HCT116 (cell line): Measurements from ENCODE around the gene RUVBL1. TPM values are rescaled to one million over a fixed set of nuclear protein-coding genes. Genes with fewer than 3 reads are reported as not detected.

ENCODE experiments used
- ATAC-seq: fragments of 200-7000 bp; cut with Tn5 transposase; 2 replicates; pipeline ENCODE4 v1.9.1; 2020; ENCODE audit warnings: mild to moderate bottlenecking, moderate library complexity
- BruUV-seq: library from RNA; stranded (reverse); fragments of 400-500 nt; replicated peaks from 2 replicates; lab custom pipeline; 2021; lab: Mats Ljungman, UMichigan
- CTCF ChIA-PET: fragments of 300-600 bp; sonication (Branson Sonifier 250); formaldehyde crosslinking; loops from one replicate; lab custom pipeline; 2021; ENCODE audit warnings: antibody characterized with exemption; lab: Charles Lee
- POLR2A ChIA-PET: fragments of 300-600, 350-600 bp; sonication (Branson Sonifier 250); formaldehyde crosslinking; loops from one replicate; lab custom pipeline; 2021; ENCODE audit warnings: antibody characterized with exemption; lab: Charles Lee
- RAD21 ChIA-PET, 2 experiments: fragments of 300-600 bp; sonication (Branson Sonifier 250); formaldehyde crosslinking; loops; one replicate each; lab custom pipeline; 2023; ENCODE audit warnings: low total read pairs in 2 of 2; ENCODE audit not compliant: uncharacterized antibody in 2 of 2, unreplicated experiment in 2 of 2, low non-redundant PET in 1 of 2; lab: Charles Lee
- DNase-seq: peaks from one replicate; pipeline ENCODE4 v3.0.0-alpha.2; 2010; ENCODE audit warnings: low read depth, low spot score
- H2AFZ ChIP-seq: fragments of 200-600 bp; shearing (Covaris generic), sonication (generic); 2 replicates; pipeline ENCODE4 v1.6.1; 2017; ENCODE audit warnings: low read depth, mixed run types, mixed read lengths, antibody characterized with exemption, low read length; ENCODE audit not compliant: poor library complexity, severe bottlenecking
- H3K27ac ChIP-seq: 2 replicates; pipeline ENCODE4 v1.5.1; 2012; ENCODE audit warnings: low read depth, low read length
- H3K27me3 ChIP-seq: fragments of 200-600 bp; sonication (generic); 2 replicates; pipeline ENCODE4 v1.6.1; 2016; ENCODE audit warnings: mixed run types, low read length, mixed read lengths; ENCODE audit not compliant: insufficient read depth
- H3K36me3 ChIP-seq, 2 experiments: fragments of 200-500 bp in 1 of 2; fragments of 200-600 bp in 1 of 2; sonication (Bioruptor generic) in 1 of 2; sonication (generic) in 1 of 2; 2 replicates each; pipeline versions ENCODE4 v1.5.1 to v1.6.1; 2014 to 2016; ENCODE audit warnings: low read length in 2 of 2, inconsistent platforms in 1 of 2, mixed read lengths in 1 of 2, mixed run types in 1 of 2; ENCODE audit not compliant: insufficient read depth in 2 of 2, control insufficient read depth in 1 of 2
- H3K4me1 ChIP-seq, 2 experiments: fragments of 200-600 bp in 1 of 2; sonication (generic) in 1 of 2; 2 replicates each; pipeline versions ENCODE4 v1.5.1 to v1.6.1; 2012 to 2017; ENCODE audit warnings: low read length in 2 of 2, inconsistent platforms in 1 of 2, mild to moderate bottlenecking in 1 of 2, mixed read lengths in 1 of 2, mixed run types in 1 of 2, moderate library complexity in 1 of 2; ENCODE audit not compliant: insufficient read depth in 2 of 2, control insufficient read depth in 1 of 2
- H3K4me2 ChIP-seq: fragments of 200-600 bp; sonication (generic); 2 replicates; pipeline ENCODE4 v1.6.1; 2017; ENCODE audit warnings: mixed run types, low read length, mixed read lengths
- H3K4me3 ChIP-seq, 2 experiments: fragments of 200-600 bp in 1 of 2; sonication (generic) in 1 of 2; replicated peaks in 1 of 2; 2 replicates each; pipeline ENCODE4 v1.5.1; 2011 to 2016; ENCODE audit warnings: low read length in 2 of 2, control low read depth in 1 of 2, low read depth in 1 of 2, mild to moderate bottlenecking in 1 of 2, mixed read lengths in 1 of 2, mixed run types in 1 of 2
- H3K79me2 ChIP-seq: fragments of 200-600 bp; sonication (generic); 2 replicates; pipeline ENCODE4 v1.6.1; 2017; ENCODE audit warnings: mild to moderate bottlenecking, mixed run types, low read length, moderate library complexity, mixed read lengths; ENCODE audit not compliant: insufficient read depth
- H3K9ac ChIP-seq: fragments of 200-600 bp; sonication (generic); 2 replicates; pipeline ENCODE4 v1.6.1; 2016; ENCODE audit warnings: low read length, mixed read lengths
- H3K9me2 ChIP-seq: fragments of 200-600 bp; sonication (generic), shearing (Covaris generic); 2 replicates; pipeline ENCODE4 v1.6.1; 2017; ENCODE audit warnings: mixed run types, mild to moderate bottlenecking, moderate library complexity; ENCODE audit not compliant: insufficient read depth
- H3K9me3 ChIP-seq, 2 experiments: fragments of 200-500 bp in 1 of 2; fragments of 200-600 bp in 1 of 2; sonication (Bioruptor generic) in 1 of 2; sonication (generic) in 1 of 2; 2 replicates each; pipeline ENCODE4 v1.6.1; 2014 to 2017; ENCODE audit warnings: low read length in 2 of 2, mixed read lengths in 2 of 2, inconsistent platforms in 1 of 2, low read depth in 1 of 2, mild to moderate bottlenecking in 1 of 2, mixed run types in 1 of 2, moderate library complexity in 1 of 2; ENCODE audit not compliant: control insufficient read depth in 1 of 2, insufficient read depth in 1 of 2
- H4K20me1 ChIP-seq: fragments of 200-600 bp; sonication (generic), shearing (Covaris generic); 2 replicates; pipeline ENCODE4 v1.6.1; 2017; ENCODE audit warnings: mixed run types, mild to moderate bottlenecking, moderate library complexity; ENCODE audit not compliant: insufficient read depth
- POLR2A ChIP-seq: IDR thresholded peaks from 2 replicates; pipeline ENCODE4 v1.7.0; 2011; ENCODE audit warnings: borderline replicate concordance; ENCODE audit not compliant: insufficient read depth, insufficient read length; ENCODE audit errors: extremely low read depth
- SIN3A ChIP-seq: IDR thresholded peaks from 2 replicates; pipeline ENCODE4 v1.6.1; 2012; ENCODE audit warnings: low read depth
- intact Hi-C: fragments of 100-400 bp; cut with micrococcal nuclease; formaldehyde crosslinking; loops from 2 replicates; pipeline ENCODE4 v1.10.0; 2022
- total RNA-seq: library from RNA; stranded (reverse); gene quantifications from one replicate; pipeline ENCODE4 v1.2.1, GENCODE V29; 2021; ENCODE audit not compliant: unreplicated experiment
- TF ChIP-seq, protein P1 (sequence below), 3 experiments: fragments of 200-600 bp in 1 of 3; sonication (generic) in 1 of 3; IDR thresholded peaks in 2 of 3; conservative IDR thresholded peaks in 1 of 3; 2 replicates each; pipeline ENCODE4 v1.5.1; 2012 to 2017; ENCODE audit warnings: low read depth in 2 of 3, low read length in 2 of 3, antibody characterized with exemption in 1 of 3, borderline replicate concordance in 1 of 3, control low read depth in 1 of 3, mild to moderate bottlenecking in 1 of 3, mixed read lengths in 1 of 3, mixed run types in 1 of 3, moderate library complexity in 1 of 3; ENCODE audit not compliant: insufficient read depth in 1 of 3
- TF ChIP-seq, protein P2 (sequence below): IDR thresholded peaks from 2 replicates; pipeline ENCODE4 v1.6.1; 2012

The RUVBL1 gene
- total RNA-seq, 1 experiment from 2014 or later = 129 TPM

DNA sequence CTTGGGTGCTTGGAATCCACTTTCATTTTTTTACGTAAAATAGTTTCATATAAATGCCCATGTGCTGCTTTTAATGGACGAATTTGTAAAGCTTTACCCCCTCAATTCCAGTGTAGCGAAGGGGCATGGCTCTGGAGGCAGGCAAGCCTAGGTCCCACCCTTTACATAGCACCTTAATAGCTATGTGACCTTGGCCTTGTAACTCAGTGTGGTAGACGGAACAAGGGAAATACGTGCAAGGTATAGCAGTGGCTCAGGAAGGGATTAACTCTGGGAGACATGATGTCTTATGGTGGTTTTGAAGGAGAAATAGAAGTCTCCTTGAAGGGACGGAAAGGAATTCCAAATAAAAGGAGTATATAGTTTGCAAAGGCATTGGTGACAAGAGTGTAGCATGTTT lies 70.0 kb downstream of the RUVBL1 start (continued):
- TF ChIP-seq, protein P1, sequence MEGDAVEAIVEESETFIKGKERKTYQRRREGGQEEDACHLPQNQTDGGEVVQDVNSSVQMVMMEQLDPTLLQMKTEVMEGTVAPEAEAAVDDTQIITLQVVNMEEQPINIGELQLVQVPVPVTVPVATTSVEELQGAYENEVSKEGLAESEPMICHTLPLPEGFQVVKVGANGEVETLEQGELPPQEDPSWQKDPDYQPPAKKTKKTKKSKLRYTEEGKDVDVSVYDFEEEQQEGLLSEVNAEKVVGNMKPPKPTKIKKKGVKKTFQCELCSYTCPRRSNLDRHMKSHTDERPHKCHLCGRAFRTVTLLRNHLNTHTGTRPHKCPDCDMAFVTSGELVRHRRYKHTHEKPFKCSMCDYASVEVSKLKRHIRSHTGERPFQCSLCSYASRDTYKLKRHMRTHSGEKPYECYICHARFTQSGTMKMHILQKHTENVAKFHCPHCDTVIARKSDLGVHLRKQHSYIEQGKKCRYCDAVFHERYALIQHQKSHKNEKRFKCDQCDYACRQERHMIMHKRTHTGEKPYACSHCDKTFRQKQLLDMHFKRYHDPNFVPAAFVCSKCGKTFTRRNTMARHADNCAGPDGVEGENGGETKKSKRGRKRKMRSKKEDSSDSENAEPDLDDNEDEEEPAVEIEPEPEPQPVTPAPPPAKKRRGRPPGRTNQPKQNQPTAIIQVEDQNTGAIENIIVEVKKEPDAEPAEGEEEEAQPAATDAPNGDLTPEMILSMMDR (IDR thresholded peaks at IDR 0.05 in 2 of 3, conservative IDR thresholded peaks at IDR 0.05 in 1 of 3; ENCODE audit: borderline replicate concordance in 1 of 3, insufficient read depth in 1 of 3, low read depth in 2 of 3, low read length in 2 of 3) = no peak
- TF ChIP-seq, protein P2, sequence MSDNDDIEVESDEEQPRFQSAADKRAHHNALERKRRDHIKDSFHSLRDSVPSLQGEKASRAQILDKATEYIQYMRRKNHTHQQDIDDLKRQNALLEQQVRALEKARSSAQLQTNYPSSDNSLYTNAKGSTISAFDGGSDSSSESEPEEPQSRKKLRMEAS = no peak

DNA sequence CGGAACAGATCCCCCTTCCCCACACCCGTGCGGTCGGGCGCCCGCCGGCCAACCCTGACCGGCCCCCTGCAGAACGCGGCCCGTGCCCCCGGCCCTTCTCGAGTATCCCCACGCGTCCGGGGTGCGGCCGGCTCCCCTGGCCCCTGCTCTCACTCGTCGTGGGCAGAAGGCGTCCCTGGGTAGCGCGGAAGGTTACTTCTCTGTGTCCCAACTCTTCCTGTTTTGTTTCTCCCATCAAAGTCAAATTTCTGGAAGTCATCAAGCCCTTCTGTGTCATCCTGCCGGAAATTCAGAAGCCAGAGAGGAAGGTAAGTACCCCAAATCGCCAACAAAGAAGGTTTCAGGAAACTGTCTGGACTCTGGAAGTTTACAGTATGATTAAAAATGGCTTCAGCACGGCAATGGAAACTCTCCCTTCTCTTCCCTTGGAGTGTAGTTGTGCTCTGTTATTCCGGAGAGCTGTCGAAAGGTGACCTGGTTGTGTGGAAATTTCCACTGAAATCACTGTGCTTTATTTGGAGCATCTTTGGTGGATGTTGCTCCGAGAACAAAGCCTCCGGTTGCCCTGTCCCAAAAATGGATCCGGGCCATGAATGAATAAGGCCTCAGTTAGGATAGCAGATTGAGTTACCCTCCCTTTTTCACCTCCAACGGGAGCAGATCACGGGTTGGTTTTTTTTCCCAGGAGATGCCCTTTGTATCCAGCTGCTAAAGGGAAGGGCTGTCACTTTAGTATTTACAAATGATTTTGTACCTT lies 70.8 kb downstream of the RUVBL1 start:
- ChIA-PET RAD21 (no interaction called here), POLR2A (interaction anchor here (0.6 to 0.7 kb wide), 2 partner anchors 13 to 36 kb away, joined by 3 to 5 read pairs; no protein-coding TSS in a partner anchor), CTCF (no interaction called here)
- DNase-seq (no peak), ATAC-seq (no peak)
- Histone ChIP-seq H3K27ac (peak overlapping the region; percentile 74), H3K79me2 (peaks cover 55% of the 10 kb centered on the region), H3K4me1 (peaks cover 6 to 21% of the 10 kb centered on the region in 2 experiments), H3K9me2 (no peaks in the 10 kb centered on the region), H3K4me2 (peak overlapping the region; percentile 86), H3K27me3 (no peaks in the 10 kb centered on the region), H2AFZ (no peak overlapping the region), H4K20me1 (peaks cover 10% of the 10 kb centered on the region; the same call in 1 of the 2 replicates), H3K9ac (peak overlapping the region; percentile 81), H3K4me3 (peak overlapping the region; percentile 62 to 86), H3K9me3 (no peaks in the 10 kb centered on the region), H3K36me3 (peaks cover 24 to 35% of the 10 kb centered on the region in 2 experiments; a peak in 3 of 4 replicates)
- TSS peak; percentile 59 for BruUV-seq
- intact Hi-C loops = loop anchor here (10.0 kb wide), 1 partner anchor 458 kb away; the partner anchor contains the start of genes MCM2 and TPRA1
- TF ChIP-seq SIN3A = peak; percentile 23; the same call in 1 of the 2 replicates
- no peak for TF ChIP-seq POLR2A
